HepG2 (cell line): Measurements from ENCODE around the gene CBX2. TPM values are rescaled to one million over a fixed set of nuclear protein-coding genes. Genes with fewer than 3 reads are reported as not detected.
A peak's percentile ranks its signal among the peaks of the same experiment; 100 is the strongest.

ENCODE experiments used
- ATF1 ChIP-seq: IDR thresholded peaks from 2 replicates; pipeline ENCODE4 v1.6.1; 2016; ENCODE audit warnings: mild to moderate bottlenecking, control low read depth
- CEBPG ChIP-seq: IDR thresholded peaks from 2 replicates; pipeline ENCODE4 v1.6.1; 2016
- HNF1B ChIP-seq: sonication (generic); formaldehyde crosslinking; IDR thresholded peaks from 2 replicates; pipeline ENCODE4 v1.5.1; 2020; ENCODE audit warnings: mild to moderate bottlenecking, moderate library complexity, missing genetic modification reagents
- HOMEZ ChIP-seq: IDR thresholded peaks from 2 replicates; pipeline ENCODE4 v1.6.1; 2016; ENCODE audit warnings: low read depth
- KDM5B ChIP-seq: sonication (generic); formaldehyde crosslinking; IDR thresholded peaks from 2 replicates; pipeline ENCODE4 v1.4.0; 2020; ENCODE audit warnings: missing genetic modification reagents, mild to moderate bottlenecking, borderline replicate concordance
- NFYC ChIP-seq: IDR thresholded peaks from 2 replicates; pipeline ENCODE4 v1.6.1; 2016; ENCODE audit warnings: missing genetic modification reagents, missing compliant biosample characterization
- RBFOX2 ChIP-seq: fragments of 200-400 bp; formaldehyde crosslinking; IDR thresholded peaks from 2 replicates; pipeline ENCODE4 v1.6.1; 2017; ENCODE audit warnings: low read depth, mild to moderate bottlenecking, low read length
- SP140L ChIP-seq: sonication (generic); formaldehyde crosslinking; IDR thresholded peaks from 2 replicates; pipeline ENCODE4 v1.4.0; 2020; ENCODE audit warnings: missing genetic modification reagents, borderline replicate concordance
- THRA ChIP-seq: sonication (generic); formaldehyde crosslinking; IDR thresholded peaks from 2 replicates; pipeline ENCODE4 v1.4.0; 2020; ENCODE audit warnings: missing genetic modification reagents, borderline replicate concordance
- ZBTB7B ChIP-seq: sonication (generic); formaldehyde crosslinking; IDR thresholded peaks from 2 replicates; pipeline ENCODE4 v1.4.0; 2020; ENCODE audit warnings: missing genetic modification reagents
- ZMYM3 ChIP-seq: sonication (generic); formaldehyde crosslinking; IDR thresholded peaks from 2 replicates; pipeline ENCODE4 v1.5.1; 2020; ENCODE audit warnings: mild to moderate bottlenecking, missing genetic modification reagents
- ZNF138 ChIP-seq: sonication (generic); formaldehyde crosslinking; IDR thresholded peaks from 2 replicates; pipeline ENCODE4 v1.5.0; 2020; ENCODE audit warnings: mild to moderate bottlenecking, low read depth, missing genetic modification reagents
- ZNF160 ChIP-seq: sonication (generic); formaldehyde crosslinking; IDR thresholded peaks from 2 replicates; pipeline ENCODE4 v1.8.0; 2022; ENCODE audit warnings: mild to moderate bottlenecking, inconsistent platforms, missing genetic modification reagents
- ZNF317 ChIP-seq: sonication (generic); formaldehyde crosslinking; IDR thresholded peaks from 2 replicates; pipeline ENCODE4 v1.5.0; 2020; ENCODE audit warnings: mild to moderate bottlenecking, missing genetic modification reagents
- ZNF34 ChIP-seq: sonication (generic); formaldehyde crosslinking; IDR thresholded peaks from 2 replicates; pipeline ENCODE4 v1.4.0; 2020; ENCODE audit warnings: mild to moderate bottlenecking, missing genetic modification reagents, borderline replicate concordance
- ZNF629 ChIP-seq: sonication (generic); formaldehyde crosslinking; conservative IDR thresholded peaks from 2 replicates; pipeline ENCODE4 v1.5.0; 2020; ENCODE audit warnings: missing genetic modification reagents
- ZNF672 ChIP-seq: sonication (generic); formaldehyde crosslinking; IDR thresholded peaks from 2 replicates; pipeline ENCODE4 v1.8.1; 2022; ENCODE audit warnings: missing genetic modification reagents
- ZNF720 ChIP-seq: sonication (generic); formaldehyde crosslinking; IDR thresholded peaks from 2 replicates; pipeline ENCODE4 v1.4.0; 2020; ENCODE audit warnings: missing genetic modification reagents
- ZNF740 ChIP-seq: sonication (generic); formaldehyde crosslinking; IDR thresholded peaks from 2 replicates; pipeline ENCODE4 v1.4.0; 2020; ENCODE audit warnings: missing genetic modification reagents
- ZNF747 ChIP-seq: sonication (generic); formaldehyde crosslinking; IDR thresholded peaks from 2 replicates; pipeline ENCODE4 v1.8.1; 2023; ENCODE audit warnings: missing genetic modification reagents, mild to moderate bottlenecking, borderline replicate concordance
- polyA plus RNA-seq, 8 experiments: library from polyadenylated mRNA; depleted of rRNA in 3 of 8; stranded (reverse) in 7 of 8; unstranded in 1 of 8; fragments of >200 nt; fragmentation: Illumina TruSeq in 4 of 8; extraction: Trizol in 4 of 8; gene quantifications; 2 replicates each; pipeline versions ENCODE4 v1.2.1 to v1.2.3, GENCODE V29; 2011 to 2016; ENCODE audit warnings: low read depth in 4 of 8, missing spikeins in 1 of 8, mixed read lengths in 1 of 8; ENCODE audit not compliant: insufficient read depth in 1 of 8
- total RNA-seq, 5 experiments: library from RNA; depleted of rRNA; stranded (reverse); fragments of >200 nt; fragmentation: Illumina TruSeq; extraction: Trizol; gene quantifications; 2 replicates each; pipeline ENCODE4 v1.2.3, GENCODE V29; 2016; ENCODE audit warnings: low read depth in 1 of 5
- TF ChIP-seq, protein P1 (sequence below): sonication (generic); formaldehyde crosslinking; IDR thresholded peaks from 2 replicates; pipeline ENCODE4 v1.8.0; 2022; ENCODE audit warnings: missing genetic modification reagents, mild to moderate bottlenecking, inconsistent platforms, borderline replicate concordance
- TF ChIP-seq, protein P2 (sequence below): sonication (generic); formaldehyde crosslinking; IDR thresholded peaks from 2 replicates; pipeline ENCODE4 v1.4.0; 2020; ENCODE audit warnings: mild to moderate bottlenecking, missing genetic modification reagents, borderline replicate concordance

CBX2 gene
- total and polyA plus RNA-seq, 2 of the 13 experiments (the other 11 are each of a cell fraction or from before 2014, with no cell fraction given): 14.5 to 31.1 TPM

DNA sequence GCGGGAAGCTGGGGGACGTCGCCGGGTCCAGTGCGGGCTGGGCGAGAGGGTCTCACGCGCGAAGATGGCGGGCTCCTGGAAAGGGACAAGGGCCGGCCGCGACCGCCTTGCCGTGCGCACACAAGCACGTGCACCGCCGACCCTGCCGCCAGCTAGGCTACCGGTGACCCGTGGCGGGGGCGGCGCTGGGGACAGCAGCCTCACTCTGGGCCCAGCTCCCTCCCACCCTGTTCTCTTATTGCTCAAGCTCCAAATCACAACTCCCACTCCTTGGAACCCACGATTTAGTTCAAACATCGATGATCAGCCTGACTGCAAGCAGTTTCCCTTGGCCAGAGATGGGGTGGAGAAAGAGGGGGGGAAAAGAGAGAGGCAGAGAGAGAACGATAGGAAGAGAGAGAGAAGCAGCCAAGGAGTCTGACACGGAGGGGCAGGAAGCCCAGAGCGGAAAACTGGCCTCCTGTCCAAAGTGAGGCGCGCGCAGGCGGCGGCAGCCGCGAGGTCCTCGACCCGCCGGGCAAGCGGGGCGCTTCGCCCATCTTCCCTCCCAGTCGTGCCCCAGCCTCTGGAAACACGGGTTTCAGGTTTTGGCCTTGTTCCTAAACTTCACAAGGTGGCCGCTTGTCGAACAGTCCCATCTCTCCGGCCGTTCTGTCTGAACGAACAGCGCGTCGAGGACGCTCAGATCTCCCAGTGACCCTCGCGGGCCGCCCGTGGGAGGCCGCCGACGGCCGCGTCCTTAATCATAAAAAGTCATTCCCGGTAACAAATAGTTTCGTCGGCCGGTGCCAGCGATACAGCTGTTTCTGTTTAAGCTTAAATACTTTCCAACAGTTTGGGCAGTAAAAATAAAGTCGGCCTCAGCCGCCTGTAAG, 20.6 kb downstream of the CBX2 start (continued):
- TF ChIP-seq, protein P1, sequence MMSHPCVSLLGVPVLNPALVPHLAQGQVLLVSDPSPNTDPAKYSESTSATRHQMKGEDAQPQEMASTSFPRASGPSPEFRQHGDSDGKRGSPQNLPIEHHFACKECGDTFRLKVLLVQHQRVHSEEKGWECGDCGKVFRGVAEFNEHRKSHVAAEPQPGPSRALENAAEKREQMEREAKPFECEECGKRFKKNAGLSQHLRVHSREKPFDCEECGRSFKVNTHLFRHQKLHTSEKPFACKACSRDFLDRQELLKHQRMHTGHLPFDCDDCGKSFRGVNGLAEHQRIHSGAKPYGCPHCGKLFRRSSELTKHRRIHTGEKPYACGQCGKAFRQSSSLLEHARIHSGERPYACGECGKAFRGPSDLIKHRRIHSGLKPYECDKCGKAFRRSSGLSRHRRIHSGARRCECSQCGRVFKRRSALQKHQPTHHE: 0 out of 2 replicates have a peak, but pooled peaks have one; percentile 22
- no peak for TF ChIP-seq KDM5B (CRISPR knock-in tag)
- TF ChIP-seq HOMEZ (CRISPR knock-in tag): no peak
- TF ChIP-seq ZMYM3 (CRISPR knock-in tag): no peak
- peak; percentile 19; the same call in 1 of the 2 replicates for TF ChIP-seq ZNF160 (CRISPR knock-in tag)
- TF ChIP-seq ZNF138 (CRISPR knock-in tag): no peak
- TF ChIP-seq ZNF747 (CRISPR knock-in tag): 0 out of 2 replicates have a peak, but pooled peaks have one; percentile 51
- no peak for TF ChIP-seq RBFOX2
- no peak for TF ChIP-seq ZNF34 (CRISPR knock-in tag)
- TF ChIP-seq ZNF720 (CRISPR knock-in tag): no peak
- no peak for TF ChIP-seq ZNF672
- TF ChIP-seq NFYC (CRISPR knock-in tag): no peak; the same call in 1 of the 2 replicates
- TF ChIP-seq, protein P2, sequence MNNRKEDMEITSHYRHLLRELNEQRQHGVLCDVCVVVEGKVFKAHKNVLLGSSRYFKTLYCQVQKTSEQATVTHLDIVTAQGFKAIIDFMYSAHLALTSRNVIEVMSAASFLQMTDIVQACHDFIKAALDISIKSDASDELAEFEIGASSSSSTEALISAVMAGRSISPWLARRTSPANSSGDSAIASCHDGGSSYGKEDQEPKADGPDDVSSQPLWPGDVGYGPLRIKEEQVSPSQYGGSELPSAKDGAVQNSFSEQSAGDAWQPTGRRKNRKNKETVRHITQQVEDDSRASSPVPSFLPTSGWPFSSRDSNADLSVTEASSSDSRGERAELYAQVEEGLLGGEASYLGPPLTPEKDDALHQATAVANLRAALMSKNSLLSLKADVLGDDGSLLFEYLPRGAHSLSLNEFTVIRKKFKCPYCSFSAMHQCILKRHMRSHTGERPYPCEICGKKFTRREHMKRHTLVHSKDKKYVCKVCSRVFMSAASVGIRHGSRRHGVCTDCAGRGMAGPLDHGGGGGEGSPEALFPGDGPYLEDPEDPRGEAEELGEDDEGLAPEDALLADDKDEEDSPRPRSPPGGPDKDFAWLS (CRISPR knock-in tag): no peak
- TF ChIP-seq ZBTB7B (CRISPR knock-in tag): no peak
- TF ChIP-seq CEBPG (CRISPR knock-in tag): no peak
- TF ChIP-seq ZNF629 (CRISPR knock-in tag): no peak
- TF ChIP-seq ATF1 (CRISPR knock-in tag): no peak
- TF ChIP-seq HNF1B (CRISPR knock-in tag): peak; percentile 32; the same call in 1 of the 2 replicates
- TF ChIP-seq ZNF317 (CRISPR knock-in tag): no peak
- no peak for TF ChIP-seq ZNF740 (CRISPR knock-in tag)
- TF ChIP-seq THRA (CRISPR knock-in tag): no peak
- no peak for TF ChIP-seq SP140L (CRISPR knock-in tag)
